Panc1 (cell line): Measurements from ENCODE around the gene CYB5B. TPM values are rescaled to one million over a fixed set of nuclear protein-coding genes. Genes with fewer than 3 reads are reported as not detected.

Experiments used
- ATAC-seq: fragments of 200-7000 bp; cut with Tn5 transposase; 2 replicates; pipeline ENCODE4 v1.9.1; 2020; ENCODE audit warnings: mild to moderate bottlenecking, moderate library complexity
- BruUV-seq: library from RNA; stranded (reverse); fragments of 400-500 nt; replicated peaks from 2 replicates; lab custom pipeline; 2021; lab: Mats Ljungman, UMichigan
- CTCF ChIA-PET: fragments of 300-600 bp; sonication (Branson Sonifier 250); formaldehyde crosslinking; loops from one replicate; lab custom pipeline; 2022; ENCODE audit warnings: antibody characterized with exemption; lab: Charles Lee
- POLR2A ChIA-PET: fragments of 300-600 bp; sonication (Branson Sonifier 250); formaldehyde crosslinking; loops from one replicate; lab custom pipeline; 2022; ENCODE audit warnings: antibody characterized with exemption; lab: Charles Lee
- DNase-seq: peaks from one replicate; pipeline ENCODE4 v3.0.0-alpha.2; 2010; ENCODE audit warnings: low read depth, low spot score
- H3K27ac ChIP-seq: 2 replicates; pipeline ENCODE4 v1.5.1; 2011; ENCODE audit warnings: mild to moderate bottlenecking, low read length, inconsistent platforms
- H3K27me3 ChIP-seq: fragments of 200-500 bp; sonication (Bioruptor generic); 2 replicates; pipeline ENCODE4 v1.6.0; 2014; ENCODE audit warnings: low read length, inconsistent platforms; ENCODE audit not compliant: control insufficient read depth, insufficient read depth
- H3K36me3 ChIP-seq: fragments of 200-500 bp; sonication (Bioruptor generic); 2 replicates; pipeline ENCODE4 v1.5.1; 2014; ENCODE audit warnings: inconsistent platforms, mild to moderate bottlenecking, low read length, moderate library complexity; ENCODE audit not compliant: control insufficient read depth, insufficient read depth
- H3K4me1 ChIP-seq: 2 replicates; pipeline ENCODE4 v1.5.1; 2011; ENCODE audit warnings: inconsistent platforms, mild to moderate bottlenecking, low read length, moderate library complexity; ENCODE audit not compliant: control insufficient read depth, insufficient read depth
- H3K4me3 ChIP-seq, 2 experiments: 2 replicates each; pipeline ENCODE4 v1.5.1; 2011 to 2012; ENCODE audit warnings: low read depth in 2 of 2, low read length in 2 of 2, mild to moderate bottlenecking in 2 of 2, inconsistent platforms in 1 of 2, moderate library complexity in 1 of 2
- H3K9me3 ChIP-seq: fragments of 200-500 bp; sonication (Bioruptor generic); 2 replicates; pipeline ENCODE4 v1.5.1; 2014; ENCODE audit warnings: low read depth, mild to moderate bottlenecking, inconsistent platforms, low read length, moderate library complexity; ENCODE audit not compliant: control insufficient read depth, insufficient read depth
- CTCF ChIP-seq: fragments of 450-650 bp; IDR thresholded peaks from 2 replicates; pipeline ENCODE4 v1.5.1; 2017; ENCODE audit warnings: mild to moderate bottlenecking
- POLR2AphosphoS5 ChIP-seq: IDR thresholded peaks from 2 replicates; pipeline ENCODE4 v1.6.1; 2012; ENCODE audit warnings: mild to moderate bottlenecking, low read depth, low read length, moderate library complexity
- REST ChIP-seq, 2 experiments: IDR thresholded peaks; 2 replicates each; pipeline ENCODE4 v1.6.1; 2011 to 2012; ENCODE audit warnings: low read depth in 2 of 2, control low read depth in 1 of 2, low read length in 1 of 2, mild to moderate bottlenecking in 1 of 2, moderate library complexity in 1 of 2; ENCODE audit not compliant: insufficient read depth in 1 of 2
- SIN3A ChIP-seq: IDR thresholded peaks from 2 replicates; pipeline ENCODE4 v1.6.1; 2012; ENCODE audit warnings: low read depth, mild to moderate bottlenecking, low read length, moderate library complexity, borderline replicate concordance; ENCODE audit not compliant: insufficient read depth
- TCF7L2 ChIP-seq: IDR thresholded peaks from 2 replicates; pipeline ENCODE4 v1.6.1; 2011; ENCODE audit warnings: mild to moderate bottlenecking, low read depth, low read length, inconsistent platforms
- in situ Hi-C: cut with HindIII; loops from 2 replicates; pipeline ENCODE4 v1.10.0; 2016; ENCODE audit warnings: low sequenced_read_pairs, low pct_unique_long_range_greater_than_20kb
- intact Hi-C: fragments of 100-400 bp; cut with micrococcal nuclease; formaldehyde crosslinking; loops from one replicate; pipeline ENCODE4 v1.10.0; 2022; ENCODE audit not compliant: unreplicated experiment
- total RNA-seq: library from RNA; stranded (reverse); gene quantifications from one replicate; pipeline ENCODE4 v1.2.1, GENCODE V29; 2021; ENCODE audit not compliant: unreplicated experiment

The CYB5B gene
- total RNA-seq, 1 experiment from 2014 or later, result 326 TPM

DNA sequence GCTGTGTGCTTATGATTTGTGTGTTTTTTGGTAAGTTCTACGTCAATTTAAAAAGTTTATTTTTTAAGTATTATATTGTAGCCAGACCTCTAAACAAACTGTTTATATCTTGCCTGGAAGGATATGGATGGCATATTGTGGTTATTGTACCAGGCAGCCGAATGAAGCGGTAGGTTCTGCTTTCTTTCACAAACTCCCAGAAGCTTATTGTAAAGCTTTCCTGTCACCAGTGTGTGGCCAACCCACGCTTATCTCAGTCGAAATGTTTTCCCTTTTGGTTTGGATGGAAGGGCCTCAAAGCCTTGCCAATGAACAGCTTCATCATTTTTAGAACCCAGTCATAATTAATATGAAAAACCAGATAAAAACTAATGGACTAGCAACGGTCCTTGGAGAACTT is 53.1 kb downstream of the CYB5B start:
- ChIA-PET POLR2A (no interaction called here), CTCF (no interaction called here)
- intact Hi-C loops, result loop anchor here (10.0 kb wide), 2 partner anchors 83 to 87 kb away; partner anchors contain the start of gene NFAT5
- DNase-seq, result no peak
- peak; percentile 49 for ATAC-seq
- H3K27ac ChIP-seq, result peak overlapping the region; percentile 93
- TSS peak; percentile 22 for BruUV-seq
- H3K36me3 ChIP-seq, result no peaks in the 10 kb centered on the region
- TF ChIP-seq SIN3A, result no peak
- TF ChIP-seq REST (IDR thresholded peaks at IDR 0.05; ENCODE audit: insufficient read depth in 1 of 2, low read depth in 2 of 2, low read length in 1 of 2), result no peak
- TF ChIP-seq CTCF, result no peak
- TF ChIP-seq POLR2AphosphoS5, result no peak
- no peak for TF ChIP-seq TCF7L2
- H3K27me3 ChIP-seq, result no peaks in the 10 kb centered on the region
- H3K4me3 ChIP-seq, result no peak overlapping the region
- no peaks in the 10 kb centered on the region for H3K9me3 ChIP-seq
- H3K4me1 ChIP-seq, result peaks cover 38% of the 10 kb centered on the region
- in situ Hi-C loops, result no loop called here

- peak overlapping the region; percentile 65 for H3K27ac ChIP-seq
- BruUV-seq, result no TSS peak
Measured at GRCh38 chr16:69478685-69479084, 54.3 kb downstream of the CYB5B start.

More at GRCh38 chr16:69478685-69479084, 54.3 kb downstream of the CYB5B start:
- Histone ChIP-seq H3K4me1 (peaks cover 40% of the 10 kb centered on the region), H3K27me3 (no peaks in the 10 kb centered on the region), H3K9me3 (no peaks in the 10 kb centered on the region), H3K36me3 (no peaks in the 10 kb centered on the region), H3K4me3 (no peak overlapping the region)
- TF ChIP-seq REST (IDR thresholded peaks at IDR 0.05; ENCODE audit: insufficient read depth in 1 of 2, low read depth in 2 of 2, low read length in 1 of 2) (no peak), TCF7L2 (no peak), SIN3A (no peak), POLR2AphosphoS5 (no peak), CTCF (no peak)
- ATAC-seq (no peak), DNase-seq (no peak)
- intact Hi-C loops, result loop anchor here (10.0 kb wide), 2 partner anchors 84 to 86 kb away; partner anchors contain the start of gene NFAT5
- CTCF ChIA-PET, result no interaction called here
- POLR2A ChIA-PET, result no interaction called here
- in situ Hi-C loops, result no loop called here
